Endometrial microvascular endothelial cells (primary cell): ENCODE results near the gene GFOD1. TPM values are rescaled to one million over a fixed set of nuclear protein-coding genes. Genes with fewer than 3 reads are reported as not detected.
"Not testable (repeated sequence)": the region's sequence is repeated elsewhere in the genome, so short reads cannot be mapped to it uniquely, and the experiment has no call there.

Source experiments
- in situ Hi-C: cut with HindIII; loops from 2 replicates; pipeline ENCODE4 v1.10.0; 2017; ENCODE audit warnings: low sequenced_read_pairs, low pct_unique_long_range_greater_than_20kb; ENCODE audit errors: inconsistent ontology term
- total RNA-seq: library from RNA; depleted of rRNA; stranded (reverse); fragments of >200 nt; gene quantifications from one replicate; pipeline ENCODE4 v1.2.3, GENCODE V29; 2015; ENCODE audit errors: inconsistent ontology term

Gene GFOD1
- total RNA-seq, 1 donor from 2014 or later = 27.7 TPM

GRCh38 chr6:13354331-13355042, 132.9 kb downstream of the GFOD1 start:
- in situ Hi-C loops = no loop called here

GRCh38 chr6:13352165-13352564, 135.2 kb downstream of the GFOD1 start:
- in situ Hi-C loops = no loop called here

- in situ Hi-C loops = no loop called here
These were observed 136.1 kb downstream of the GFOD1 start for GRCh38 chr6:13351271-13351670.

GRCh38 chr6:13349811-13350506, 137.4 kb downstream of the GFOD1 start:
- in situ Hi-C loops = no loop called here

- in situ Hi-C loops = no loop called here
These were observed 138.9 kb downstream of the GFOD1 start for GRCh38 chr6:13348334-13349113.

GRCh38 chr6:13346245-13346644, 141.2 kb downstream of the GFOD1 start:
- in situ Hi-C loops = no loop called here

GRCh38 chr6:13342414-13343019, 144.9 kb downstream of the GFOD1 start:
- in situ Hi-C loops = no loop called here

- in situ Hi-C loops = no loop called here
These were observed 147.4 kb downstream of the GFOD1 start for GRCh38 chr6:13339863-13340630.

- in situ Hi-C loops = no loop called here
These were observed 149.4 kb downstream of the GFOD1 start for GRCh38 chr6:13338038-13338437.

- in situ Hi-C loops = no loop called here
These were observed 150.8 kb downstream of the GFOD1 start for GRCh38 chr6:13336553-13336952.

GRCh38 chr6:13334953-13335352, 152.4 kb downstream of the GFOD1 start:
- in situ Hi-C loops = no loop called here

- in situ Hi-C loops = no loop called here
These were observed 155.1 kb downstream of the GFOD1 start for GRCh38 chr6:13332349-13332706.

GRCh38 chr6:13331516-13332348, 155.7 kb downstream of the GFOD1 start:
- in situ Hi-C loops = no loop called here

- in situ Hi-C loops = no loop called here
These were observed 158.6 kb downstream of the GFOD1 start for GRCh38 chr6:13328875-13329183.

- in situ Hi-C loops = no loop called here
These were observed 159.1 kb downstream of the GFOD1 start, which contains the start of gene TBC1D7 for GRCh38 chr6:13328076-13328874. Gene TBC1D7 (minus strand): TSS chr6:13328537. CDS start chr6:13326898, 1,639 bp downstream.

GRCh38 chr6:13327691-13328075, 159.7 kb downstream of the GFOD1 start:
- in situ Hi-C loops = no loop called here

- in situ Hi-C loops = not testable (repeated sequence)
These were observed 161.3 kb downstream of the GFOD1 start for GRCh38 chr6:13326031-13326586.
